ENCODE measurements around the gene HS6ST1. TPM values are rescaled to one million over a fixed set of nuclear protein-coding genes. Genes with fewer than 3 reads are reported as not detected.

The HS6ST1 gene
- polyA plus RNA-seq, 1 donor (not counting 4 experiments of a cell fraction or from before 2014, with no cell fraction given), result 6.3 TPM

GRCh38 chr2:128306931-128307460, 11.7 kb downstream of the HS6ST1 start:
- H3K9ac ChIP-seq (ENCODE audit: control insufficient read depth, extremely low read depth, insufficient read depth, low read length), result peak overlapping the region; percentile 6
- H3K4me2 ChIP-seq (ENCODE audit: control insufficient read depth, extremely low read depth, insufficient read depth, low read depth, low read length), result no peak overlapping the region
- H2AFZ ChIP-seq (ENCODE audit: control insufficient read depth, low read length), result no peak overlapping the region
- H4K20me1 ChIP-seq (ENCODE audit: control insufficient read depth, extremely low read depth, insufficient read depth, low read length), result peaks cover 14% of the 10 kb centered on the region
- no peak for DNase-seq (ENCODE audit: low read depth, low spot score)
- H3K9me3 ChIP-seq (ENCODE audit: control insufficient read depth, low read depth, low read length), result no peaks in the 10 kb centered on the region
- H3K9me1 ChIP-seq (ENCODE audit: control insufficient read depth, extremely low read depth, insufficient read depth, low read length), result peaks cover 2% of the 10 kb centered on the region
- no peak overlapping the region for H3K4me3 ChIP-seq (ENCODE audit: control insufficient read depth in 2 of 3, extremely low read depth in 1 of 3, insufficient read depth in 2 of 3, low read depth in 1 of 3, low read length in 3 of 3)
- peak overlapping the region; percentile 96 for H3K27ac ChIP-seq (ENCODE audit: control insufficient read depth, insufficient read depth, low read length)
- no peak for FAIRE-seq
- peaks cover 32% of the 10 kb centered on the region for H3K4me1 ChIP-seq (ENCODE audit: control insufficient read depth, extremely low read depth, insufficient read depth, low read length)
- no peak for TF ChIP-seq EZH2 (IDR thresholded peaks at IDR 0.05; ENCODE audit: low read length)
- TF ChIP-seq, protein P1, sequence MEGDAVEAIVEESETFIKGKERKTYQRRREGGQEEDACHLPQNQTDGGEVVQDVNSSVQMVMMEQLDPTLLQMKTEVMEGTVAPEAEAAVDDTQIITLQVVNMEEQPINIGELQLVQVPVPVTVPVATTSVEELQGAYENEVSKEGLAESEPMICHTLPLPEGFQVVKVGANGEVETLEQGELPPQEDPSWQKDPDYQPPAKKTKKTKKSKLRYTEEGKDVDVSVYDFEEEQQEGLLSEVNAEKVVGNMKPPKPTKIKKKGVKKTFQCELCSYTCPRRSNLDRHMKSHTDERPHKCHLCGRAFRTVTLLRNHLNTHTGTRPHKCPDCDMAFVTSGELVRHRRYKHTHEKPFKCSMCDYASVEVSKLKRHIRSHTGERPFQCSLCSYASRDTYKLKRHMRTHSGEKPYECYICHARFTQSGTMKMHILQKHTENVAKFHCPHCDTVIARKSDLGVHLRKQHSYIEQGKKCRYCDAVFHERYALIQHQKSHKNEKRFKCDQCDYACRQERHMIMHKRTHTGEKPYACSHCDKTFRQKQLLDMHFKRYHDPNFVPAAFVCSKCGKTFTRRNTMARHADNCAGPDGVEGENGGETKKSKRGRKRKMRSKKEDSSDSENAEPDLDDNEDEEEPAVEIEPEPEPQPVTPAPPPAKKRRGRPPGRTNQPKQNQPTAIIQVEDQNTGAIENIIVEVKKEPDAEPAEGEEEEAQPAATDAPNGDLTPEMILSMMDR (optimal IDR thresholded peaks at IDR 0.05 in 1 of 3, IDR thresholded peaks at IDR 0.05 in 1 of 3, conservative IDR thresholded peaks at IDR 0.05 in 1 of 3; ENCODE audit: extremely low read depth in 1 of 3, insufficient read depth in 2 of 3, low read length in 3 of 3), result no peak
- dilution Hi-C loops (cut with MboI; ENCODE audit: extremely low pct_ligation_motif_present, low sequenced_read_pairs), result no loop called here
- H3K36me3 ChIP-seq (ENCODE audit: control insufficient read depth in 2 of 2, extremely low read depth in 1 of 2, insufficient read depth in 2 of 2, low read length in 2 of 2), result no peaks in the 10 kb centered on the region
- peaks cover 71% of the 10 kb centered on the region for H3K79me2 ChIP-seq (ENCODE audit: control insufficient read depth, insufficient read depth, low read length)
- no peaks in the 10 kb centered on the region for H3K27me3 ChIP-seq (ENCODE audit: control insufficient read depth, extremely low read depth, insufficient read depth, low read length)

DNA sequence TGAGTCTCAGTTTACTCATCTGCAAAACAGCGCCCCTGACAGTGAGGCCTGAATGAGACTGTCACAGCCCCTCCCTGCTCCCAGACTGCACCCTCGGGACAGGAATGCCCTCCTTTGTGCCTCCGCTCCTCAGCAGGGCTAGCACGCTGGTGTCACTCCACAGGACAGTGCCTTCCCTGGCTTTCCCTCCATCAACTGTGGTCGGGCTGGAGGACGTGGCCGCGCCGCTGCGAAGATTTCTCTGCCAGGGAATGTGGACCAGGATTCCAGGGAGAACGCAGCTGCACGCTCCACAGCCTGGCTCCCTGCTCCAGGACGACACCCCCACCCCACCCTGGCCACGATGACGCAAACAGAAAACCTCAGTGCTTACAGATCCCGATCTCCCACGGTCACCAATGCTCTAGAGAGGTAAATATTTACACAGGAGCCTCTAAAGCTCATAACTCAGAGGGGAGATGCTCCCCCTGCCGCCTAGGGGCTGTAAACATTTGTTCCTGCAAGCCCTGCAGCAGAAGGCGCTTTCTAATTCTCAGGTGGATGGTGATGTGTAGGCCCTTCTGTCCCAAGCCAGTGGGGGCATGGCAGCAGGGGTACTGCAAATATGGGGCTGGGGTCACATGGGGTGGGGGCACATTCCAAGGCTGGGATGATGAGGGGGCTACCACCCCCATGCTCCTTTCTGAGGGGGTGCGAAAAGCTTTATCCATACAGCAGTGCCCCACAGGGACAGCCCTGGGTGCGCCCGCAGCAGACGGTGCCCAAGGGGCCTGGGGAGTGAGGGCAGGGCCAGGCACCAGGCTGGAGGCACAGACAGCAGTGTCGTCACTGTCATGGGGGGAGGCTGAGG, 12.4 kb downstream of the HS6ST1 start:
- no peak for TF ChIP-seq EZH2 (IDR thresholded peaks at IDR 0.05; ENCODE audit: low read length)
- TF ChIP-seq, protein P1 (optimal IDR thresholded peaks at IDR 0.05 in 1 of 3, IDR thresholded peaks at IDR 0.05 in 1 of 3, conservative IDR thresholded peaks at IDR 0.05 in 1 of 3; ENCODE audit: extremely low read depth in 1 of 3, insufficient read depth in 2 of 3, low read length in 3 of 3), result peak in 2 of 3 experiments; percentile 18 to 19
- Histone ChIP-seq H3K4me3 (ENCODE audit: control insufficient read depth in 2 of 3, extremely low read depth in 1 of 3, insufficient read depth in 2 of 3, low read depth in 1 of 3, low read length in 3 of 3) (peak overlapping the region in 2 of 3 experiments; percentile 56 to 70), H3K79me2 (ENCODE audit: control insufficient read depth, insufficient read depth, low read length) (peaks cover 69% of the 10 kb centered on the region), H4K20me1 (ENCODE audit: control insufficient read depth, extremely low read depth, insufficient read depth, low read length) (peaks cover 13% of the 10 kb centered on the region), H3K9me1 (ENCODE audit: control insufficient read depth, extremely low read depth, insufficient read depth, low read length) (peaks cover 7% of the 10 kb centered on the region), H3K9ac (ENCODE audit: control insufficient read depth, extremely low read depth, insufficient read depth, low read length) (peak overlapping the region; percentile 89), H3K27me3 (ENCODE audit: control insufficient read depth, extremely low read depth, insufficient read depth, low read length) (no peaks in the 10 kb centered on the region), H3K36me3 (ENCODE audit: control insufficient read depth in 2 of 2, extremely low read depth in 1 of 2, insufficient read depth in 2 of 2, low read length in 2 of 2) (no peaks in the 10 kb centered on the region), H3K27ac (ENCODE audit: control insufficient read depth, insufficient read depth, low read length) (peak overlapping the region; percentile 96), H3K9me3 (ENCODE audit: control insufficient read depth, low read depth, low read length) (no peaks in the 10 kb centered on the region), H3K4me1 (ENCODE audit: control insufficient read depth, extremely low read depth, insufficient read depth, low read length) (peaks cover 39% of the 10 kb centered on the region), H2AFZ (ENCODE audit: control insufficient read depth, low read length) (peak overlapping the region; percentile 5), H3K4me2 (ENCODE audit: control insufficient read depth, extremely low read depth, insufficient read depth, low read depth, low read length) (peak overlapping the region; percentile 98)
- FAIRE-seq (no peak), DNase-seq (ENCODE audit: low read depth, low spot score) (peak; percentile 61)
- dilution Hi-C loops (cut with MboI; ENCODE audit: extremely low pct_ligation_motif_present, low sequenced_read_pairs), result no loop called here
